HEK293 (cell line): Measurements from ENCODE around the gene CLSTN1.

Experiments
- ZBTB11 ChIP-seq: fragments of 450-650 bp; formaldehyde crosslinking; conservative IDR thresholded peaks from 2 replicates; pipeline ENCODE4 v1.5.1; 2016; ENCODE audit warnings: low read depth, missing biosample characterization, missing genetic modification characterization
- ZNF76 ChIP-seq: fragments of 450-650 bp; formaldehyde crosslinking; IDR thresholded peaks from 2 replicates; pipeline ENCODE4; 2016; ENCODE audit warnings: low read depth, missing biosample characterization, missing genetic modification characterization, borderline replicate concordance

DNA sequence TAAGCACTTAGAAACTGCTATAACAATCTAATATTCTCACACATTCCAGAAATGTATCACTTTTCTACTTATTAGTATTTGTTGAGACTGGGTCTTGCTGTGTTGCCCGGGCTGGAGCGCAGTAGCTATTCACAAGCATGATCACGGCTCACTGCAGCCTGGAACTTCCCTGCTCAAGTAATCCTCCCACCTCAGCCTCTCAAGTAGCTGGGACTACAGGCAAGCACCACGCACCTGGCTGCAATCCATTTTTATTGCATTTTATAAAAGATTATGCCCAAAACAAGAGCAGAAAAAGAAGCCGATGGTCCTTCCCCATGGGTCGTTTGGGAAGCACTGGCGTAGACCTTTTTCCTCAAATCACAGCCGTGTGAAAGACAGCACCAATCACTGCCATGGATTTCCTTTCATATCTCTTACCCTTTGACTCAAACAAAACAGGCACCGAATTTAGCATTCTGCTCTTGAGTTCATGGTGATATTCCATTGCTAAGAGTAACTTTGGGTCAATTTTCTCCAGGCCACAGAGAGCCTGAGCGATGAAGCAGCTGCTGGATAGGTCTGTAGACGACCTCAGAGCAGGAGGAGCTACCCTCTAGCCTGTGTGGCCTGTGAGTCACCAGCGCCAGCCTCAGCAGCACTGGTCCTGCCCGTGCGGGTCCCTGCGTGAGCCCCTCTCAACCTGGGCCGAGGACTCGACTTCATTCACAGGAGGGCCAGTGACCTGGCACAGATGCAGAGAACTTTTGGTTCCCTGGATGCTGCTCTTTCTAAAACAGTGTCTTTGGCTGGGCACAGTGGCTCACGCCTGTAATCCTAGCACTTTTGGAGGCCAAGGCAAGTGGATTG, 91.4 kb downstream of the CLSTN1 start:
- TF ChIP-seq ZBTB11 (tag by site-specific recombination) (no peak), ZNF76 (tag by site-specific recombination) (no peak)
